OCI-LY3 (cell line): Measurements from ENCODE around the gene C1QTNF12.
"Not testable (repeated sequence)": the region's sequence is repeated elsewhere in the genome, so short reads cannot be mapped to it uniquely, and the experiment has no call there.

Source experiments
- H2AFZ ChIP-seq: fragments of 200-600, 300-600 bp; shearing (Covaris generic); 2 replicates; pipeline ENCODE4 v1.6.0; 2014; ENCODE audit warnings: antibody characterized with exemption, low read depth, low read length
- H3K27ac ChIP-seq: fragments of 200-600, 300-600 bp; sonication (generic); 2 replicates; pipeline ENCODE4 v1.5.1; 2014; ENCODE audit warnings: mild to moderate bottlenecking, low read length, moderate library complexity, mixed read lengths
- H3K27me3 ChIP-seq: fragments of 200-600, 300-600 bp; sonication (generic); 2 replicates; pipeline ENCODE4 v1.6.1; 2014; ENCODE audit warnings: low read depth, low read length, mixed read lengths
- H3K36me3 ChIP-seq: fragments of 200-600, 300-600 bp; sonication (generic); replicated peaks from 2 replicates; pipeline ENCODE3; 2014; ENCODE audit warnings: low read depth, low read length, mixed read lengths
- H3K4me1 ChIP-seq: fragments of 300-600, 200-600 bp; sonication (generic); 2 replicates; pipeline ENCODE4 v1.6.1; 2014; ENCODE audit warnings: low read length, mixed read lengths
- H3K4me2 ChIP-seq: fragments of 200-600, 300-600 bp; sonication (generic); 2 replicates; pipeline ENCODE4 v1.6.1; 2014; ENCODE audit warnings: low read length, mixed read lengths
- H3K4me3 ChIP-seq: fragments of 300-600, 200-600 bp; sonication (generic); 2 replicates; pipeline ENCODE4 v1.5.1; 2014; ENCODE audit warnings: antibody characterized with exemption, mild to moderate bottlenecking, low read length, moderate library complexity
- H3K79me2 ChIP-seq: fragments of 300-600, 200-600 bp; shearing (Covaris generic); 2 replicates; pipeline ENCODE4 v1.6.1; 2014; ENCODE audit warnings: mild to moderate bottlenecking, low read length, mixed read lengths
- H3K9ac ChIP-seq: fragments of 300-600, 200-600 bp; shearing (Covaris generic); 2 replicates; pipeline ENCODE4 v1.6.0; 2014; ENCODE audit warnings: mild to moderate bottlenecking, low read length, moderate library complexity
- H3K9me3 ChIP-seq: fragments of 200-600, 300-600 bp; shearing (Covaris generic); 2 replicates; pipeline ENCODE4 v1.6.1; 2014; ENCODE audit warnings: low read length, mixed read lengths; ENCODE audit not compliant: insufficient read depth
- H4K20me1 ChIP-seq: fragments of 200-600, 300-600 bp; sonication (generic); 2 replicates; pipeline ENCODE4 v1.6.1; 2016; ENCODE audit warnings: low read length, mixed read lengths; ENCODE audit not compliant: insufficient read depth
- EZH2phosphoT487 ChIP-seq: fragments of 200-600 bp; shearing (Covaris generic); IDR thresholded peaks from 2 replicates; pipeline ENCODE4 v1.6.1; 2018; ENCODE audit warnings: antibody characterized with exemption, mixed run types, low read depth
- TF ChIP-seq, protein P1 (sequence below): fragments of 200-600, 300-600 bp; sonication (generic); IDR thresholded peaks from 2 replicates; pipeline ENCODE4 v1.5.1; 2014; ENCODE audit warnings: antibody characterized with exemption, low read length, low read depth

Gene C1QTNF12

GRCh38 chr1:1196431-1197187, 49.9 kb downstream of the C1QTNF12 start:
- H3K4me2 ChIP-seq: no peak overlapping the region
- H3K27ac ChIP-seq: no peak overlapping the region
- H3K36me3 ChIP-seq: no peaks in the 10 kb centered on the region
- H2AFZ ChIP-seq: no peak overlapping the region
- TF ChIP-seq EZH2phosphoT487: no peak
- TF ChIP-seq, protein P1, sequence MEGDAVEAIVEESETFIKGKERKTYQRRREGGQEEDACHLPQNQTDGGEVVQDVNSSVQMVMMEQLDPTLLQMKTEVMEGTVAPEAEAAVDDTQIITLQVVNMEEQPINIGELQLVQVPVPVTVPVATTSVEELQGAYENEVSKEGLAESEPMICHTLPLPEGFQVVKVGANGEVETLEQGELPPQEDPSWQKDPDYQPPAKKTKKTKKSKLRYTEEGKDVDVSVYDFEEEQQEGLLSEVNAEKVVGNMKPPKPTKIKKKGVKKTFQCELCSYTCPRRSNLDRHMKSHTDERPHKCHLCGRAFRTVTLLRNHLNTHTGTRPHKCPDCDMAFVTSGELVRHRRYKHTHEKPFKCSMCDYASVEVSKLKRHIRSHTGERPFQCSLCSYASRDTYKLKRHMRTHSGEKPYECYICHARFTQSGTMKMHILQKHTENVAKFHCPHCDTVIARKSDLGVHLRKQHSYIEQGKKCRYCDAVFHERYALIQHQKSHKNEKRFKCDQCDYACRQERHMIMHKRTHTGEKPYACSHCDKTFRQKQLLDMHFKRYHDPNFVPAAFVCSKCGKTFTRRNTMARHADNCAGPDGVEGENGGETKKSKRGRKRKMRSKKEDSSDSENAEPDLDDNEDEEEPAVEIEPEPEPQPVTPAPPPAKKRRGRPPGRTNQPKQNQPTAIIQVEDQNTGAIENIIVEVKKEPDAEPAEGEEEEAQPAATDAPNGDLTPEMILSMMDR: no peak
- H4K20me1 ChIP-seq: no peaks in the 10 kb centered on the region
- H3K79me2 ChIP-seq: no peaks in the 10 kb centered on the region
- H3K27me3 ChIP-seq: peaks cover 13% of the 10 kb centered on the region
- H3K4me3 ChIP-seq: no peak overlapping the region
- 0 out of 2 replicates have a peak, but pooled peaks cover 5% of the 10 kb centered on the region for H3K9me3 ChIP-seq
- no peak overlapping the region for H3K9ac ChIP-seq
- H3K4me1 ChIP-seq: no peaks in the 10 kb centered on the region

GRCh38 chr1:1195726-1196125, 50.8 kb downstream of the C1QTNF12 start:
- not testable (repeated sequence) for H3K36me3 ChIP-seq, H4K20me1 ChIP-seq, H3K9me3 ChIP-seq, H3K4me1 ChIP-seq, H3K27ac ChIP-seq, H3K79me2 ChIP-seq, H3K4me2 ChIP-seq, H3K4me3 ChIP-seq, H2AFZ ChIP-seq, H3K9ac ChIP-seq
- H3K27me3 ChIP-seq: peaks cover 11% of the 10 kb centered on the region

DNA sequence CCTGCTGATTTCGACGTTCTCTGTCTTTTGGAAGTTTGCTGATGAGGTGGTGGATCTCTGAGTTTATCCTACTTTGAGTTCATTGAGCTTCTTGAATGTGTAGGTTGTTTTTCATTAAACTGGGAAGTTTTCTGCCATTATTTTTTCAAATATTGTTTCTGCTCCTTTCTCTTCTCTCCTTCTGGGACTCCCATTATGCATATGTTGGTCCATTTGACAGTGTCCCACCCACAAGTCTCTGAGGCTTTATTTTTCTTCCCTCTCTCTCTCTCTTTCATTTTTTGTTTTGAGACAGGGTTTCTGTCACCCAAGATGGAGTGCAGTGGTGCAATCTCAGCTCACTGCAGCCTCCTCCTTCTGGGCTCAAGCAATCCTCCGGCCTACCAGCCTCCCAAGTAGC, 51.8 kb downstream of the C1QTNF12 start:
- H2AFZ ChIP-seq: no peak overlapping the region
- H3K4me1 ChIP-seq: no peaks in the 10 kb centered on the region
- no peaks in the 10 kb centered on the region for H3K79me2 ChIP-seq
- H3K9ac ChIP-seq: no peak overlapping the region
- peaks cover 5% of the 10 kb centered on the region; the same call in 1 of the 2 replicates for H3K27me3 ChIP-seq
- H3K36me3 ChIP-seq: no peaks in the 10 kb centered on the region
- no peak overlapping the region for H3K4me2 ChIP-seq
- H3K9me3 ChIP-seq: 0 out of 2 replicates have a peak, but pooled peaks cover 5% of the 10 kb centered on the region
- H4K20me1 ChIP-seq: no peaks in the 10 kb centered on the region
- H3K4me3 ChIP-seq: no peak overlapping the region
- no peak overlapping the region for H3K27ac ChIP-seq
- TF ChIP-seq, protein P1: no peak
- no peak for TF ChIP-seq EZH2phosphoT487
